GF-D8 (cell line): Measurements from ENCODE around the gene OR10H1.
"Not testable (repeated sequence)": the region's sequence is repeated elsewhere in the genome, so short reads cannot be mapped to it uniquely, and the experiment has no call there.

Experiments used
- DNase-seq: peaks from one replicate; lab custom pipeline; 2025; lab: John Stamatoyannopoulos, UW

OR10H1 gene

GRCh38 chr19:15828611-15829305 lies 13.3 kb upstream of the OR10H1 start:
- not testable (repeated sequence) for DNase-seq

- no peak for DNase-seq
Measured at GRCh38 chr19:15828121-15828610, 12.7 kb upstream of the OR10H1 start.

- DNase-seq = no peak
Measured at GRCh38 chr19:15825753-15826152, 10.3 kb upstream of the OR10H1 start.

- no peak for DNase-seq
Measured at GRCh38 chr19:15820646-15821045, 5.2 kb upstream of the OR10H1 start.

- no peak for DNase-seq
Measured at GRCh38 chr19:15813916-15814315, 1.5 kb downstream of the OR10H1 start.

GRCh38 chr19:15812060-15812722 lies 3.3 kb downstream of the OR10H1 start:
- DNase-seq = peak; percentile 53

- DNase-seq = no peak
Measured at GRCh38 chr19:15811476-15811875, 4.0 kb downstream of the OR10H1 start.

- no peak for DNase-seq
Measured at GRCh38 chr19:15810335-15810734, 5.1 kb downstream of the OR10H1 start.

- not testable (repeated sequence) for DNase-seq
Measured at GRCh38 chr19:15794279-15794678, 21.2 kb downstream of the OR10H1 start.

- no peak for DNase-seq
Measured at GRCh38 chr19:15790096-15790495, 25.4 kb downstream of the OR10H1 start.

GRCh38 chr19:15788594-15789270 lies 26.7 kb downstream of the OR10H1 start:
- DNase-seq = no peak

- DNase-seq = no peak
Measured at GRCh38 chr19:15787611-15788155, 27.8 kb downstream of the OR10H1 start, which contains the start of gene OR10H5. OR10H5 (plus strand) TSS chr19:15787661; CDS start chr19:15794049, 6,388 bp downstream.

- not testable (repeated sequence) for DNase-seq
Measured at GRCh38 chr19:15782896-15783295, 32.6 kb downstream of the OR10H1 start.

- no peak for DNase-seq
Measured at GRCh38 chr19:15782211-15782610, 33.3 kb downstream of the OR10H1 start.

- DNase-seq = no peak
Measured at GRCh38 chr19:15781661-15782060, 33.8 kb downstream of the OR10H1 start.

- no peak for DNase-seq
Measured at GRCh38 chr19:15780610-15781418, 34.6 kb downstream of the OR10H1 start.

GRCh38 chr19:15779756-15780476 lies 35.5 kb downstream of the OR10H1 start:
- no peak for DNase-seq

- no peak for DNase-seq
Measured at GRCh38 chr19:15776991-15777970, 38.2 kb downstream of the OR10H1 start.

- no peak for DNase-seq
Measured at GRCh38 chr19:15776264-15776663, 39.2 kb downstream of the OR10H1 start.

- no peak for DNase-seq
Measured at GRCh38 chr19:15775249-15775648, 40.2 kb downstream of the OR10H1 start.
